Left lung (tissue), 10 donors: ENCODE measurements around the gene DYRK1A. TPM values are rescaled to one million over a fixed set of nuclear protein-coding genes. Genes with fewer than 3 reads are reported as not detected.

Experiments
- ATAC-seq: fragments of 200-7000 bp; cut with Tn5 transposase; one replicate; pipeline ENCODE4 v1.9.1; 2020; ENCODE audit warnings: moderate library complexity
- DNase-seq, 4 donors: peaks; one replicate each; pipeline ENCODE4 v3.0.0-alpha.2; 2013 to 2020
- H3K27ac ChIP-seq, 2 donors: fragments of 200-600 bp; sonication (generic) in 1 of 2; one replicate each; pipeline versions ENCODE4 v1.5.0 to v1.8.0; 2020 to 2021
- H3K27me3 ChIP-seq, 2 donors: fragments of 200-600 bp; sonication (generic) in 1 of 2; one replicate each; pipeline versions ENCODE4 v1.5.0 to v1.8.0; 2020 to 2021
- H3K36me3 ChIP-seq, 2 donors: fragments of 200-600 bp; sonication (generic) in 1 of 2; one replicate each; pipeline versions ENCODE4 v1.5.0 to v1.8.0; 2020 to 2021
- H3K4me1 ChIP-seq, 2 donors: fragments of 200-600 bp; one replicate each; pipeline ENCODE4 v1.8.0; 2021
- H3K4me3 ChIP-seq, 2 donors: fragments of 200-600 bp; sonication (generic) in 1 of 2; one replicate each; pipeline versions ENCODE4 v1.5.0 to v1.8.0; 2020 to 2021; ENCODE audit warnings: mild to moderate bottlenecking in 1 of 2
- H3K9me3 ChIP-seq, 2 donors: fragments of 200-600 bp; sonication (generic) in 1 of 2; one replicate each; pipeline versions ENCODE4 v1.5.0 to v1.8.0; 2020 to 2021
- CTCF ChIP-seq, 2 donors: fragments of 200-600 bp; sonication (generic) in 1 of 2; IDR thresholded peaks; one replicate each; pipeline versions ENCODE4 v1.5.0 to v1.8.0; 2021; ENCODE audit warnings: antibody characterized with exemption in 2 of 2
- intact Hi-C, 2 donors: fragments of 100-400 bp; cut with DNase I; formaldehyde crosslinking; loops; one replicate each; pipeline versions ENCODE4 v1.11.2 to v1.14.2; 2022
- polyA plus RNA-seq, 6 donors: library from polyadenylated mRNA; unstranded; fragments of 120-200 nt; gene quantifications; one replicate each; pipeline ENCODE4 v1.2.1, GENCODE V29; 2013; ENCODE audit not compliant: insufficient read length in 6 of 6
- total RNA-seq, 2 donors: library from RNA; stranded (reverse); fragmentation: NEBNext Ultra II Directional; extraction: Animal tissue kit (Norgen Biotek cat#: 25700); gene quantifications; one replicate each; pipeline ENCODE4 v1.2.1, GENCODE V29; 2021
- donor health status: DM: no; HTN: yes; CAD: no.
- donor health status: DM: no; HTN: no; CAD: no.

DYRK1A gene
- total and polyA plus RNA-seq, 8 donors = 57.0 to 69.9 (median 65.8) TPM

- no peak for ATAC-seq
Measured at GRCh38 chr21:37423103-37423502, 56.5 kb downstream of the DYRK1A start.

GRCh38 chr21:37424396-37424795, 57.8 kb downstream of the DYRK1A start:
- no peak overlapping the region for H3K4me3 ChIP-seq
- H3K9me3 ChIP-seq = no peaks in the 10 kb centered on the region
- no peaks in the 10 kb centered on the region for H3K27me3 ChIP-seq
- peaks cover 0 to 6% of the 10 kb centered on the region in 2 donors for H3K36me3 ChIP-seq
- peak in 1 of 4 donors; percentile 31 for DNase-seq
- intact Hi-C loops = no loop called here
- no peak for TF ChIP-seq CTCF (IDR thresholded peaks at IDR 0.05)
- H3K27ac ChIP-seq = no peak overlapping the region
- H3K4me1 ChIP-seq = peaks cover 10 to 25% of the 10 kb centered on the region in 2 donors
- no peak for ATAC-seq

More at GRCh38 chr21:37423103-37423502, 56.5 kb downstream of the DYRK1A start:
- intact Hi-C loops = no loop called here
- Histone ChIP-seq H3K4me3 (no peak overlapping the region), H3K27me3 (no peaks in the 10 kb centered on the region), H3K27ac (no peak overlapping the region), H3K36me3 (peaks cover 0 to 6% of the 10 kb centered on the region in 2 donors), H3K9me3 (no peaks in the 10 kb centered on the region), H3K4me1 (peaks cover 13 to 32% of the 10 kb centered on the region in 2 donors)
- no peak for TF ChIP-seq CTCF (IDR thresholded peaks at IDR 0.05)
- DNase-seq = no peak

GRCh38 chr21:37425001-37425400, 58.4 kb downstream of the DYRK1A start:
- H3K27ac ChIP-seq = no peak overlapping the region
- H3K27me3 ChIP-seq = no peaks in the 10 kb centered on the region
- intact Hi-C loops = no loop called here
- no peaks in the 10 kb centered on the region for H3K9me3 ChIP-seq
- no peak for TF ChIP-seq CTCF (IDR thresholded peaks at IDR 0.05)
- no peak for ATAC-seq
- H3K36me3 ChIP-seq = peaks cover 0 to 6% of the 10 kb centered on the region in 2 donors
- DNase-seq = peak in 1 of 4 donors; percentile 30
- peaks cover 4 to 19% of the 10 kb centered on the region in 2 donors for H3K4me1 ChIP-seq
- no peak overlapping the region for H3K4me3 ChIP-seq

- H3K4me1 ChIP-seq = peaks cover 3 to 16% of the 10 kb centered on the region in 2 donors
- DNase-seq (no peak), ATAC-seq (no peak)
- H3K27me3 ChIP-seq = no peaks in the 10 kb centered on the region
- peaks cover 0 to 6% of the 10 kb centered on the region in 2 donors for H3K36me3 ChIP-seq
- no peak overlapping the region for H3K27ac ChIP-seq
- intact Hi-C loops = no loop called here
- H3K9me3 ChIP-seq = no peaks in the 10 kb centered on the region
- no peak overlapping the region for H3K4me3 ChIP-seq
- no peak for TF ChIP-seq CTCF (IDR thresholded peaks at IDR 0.05)
Measured at GRCh38 chr21:37425684-37426083, 59.1 kb downstream of the DYRK1A start.

- Histone ChIP-seq H3K27ac (no peak overlapping the region), H3K4me1 (peaks cover 3 to 20% of the 10 kb centered on the region in 2 donors), H3K27me3 (no peaks in the 10 kb centered on the region), H3K4me3 (no peak overlapping the region), H3K9me3 (no peaks in the 10 kb centered on the region), H3K36me3 (peaks cover 0 to 6% of the 10 kb centered on the region in 2 donors)
- ATAC-seq (no peak), DNase-seq (no peak)
- TF ChIP-seq CTCF (IDR thresholded peaks at IDR 0.05) = no peak
- intact Hi-C loops = no loop called here
Measured at GRCh38 chr21:37427221-37427620, 60.6 kb downstream of the DYRK1A start.
